ENCODE data around the gene GFRA1. TPM values are rescaled to one million over a fixed set of nuclear protein-coding genes. Genes with fewer than 3 reads are reported as not detected.

GFRA1 gene
- total RNA-seq, 1 experiment from 2014 or later: 0.30 TPM

DNA sequence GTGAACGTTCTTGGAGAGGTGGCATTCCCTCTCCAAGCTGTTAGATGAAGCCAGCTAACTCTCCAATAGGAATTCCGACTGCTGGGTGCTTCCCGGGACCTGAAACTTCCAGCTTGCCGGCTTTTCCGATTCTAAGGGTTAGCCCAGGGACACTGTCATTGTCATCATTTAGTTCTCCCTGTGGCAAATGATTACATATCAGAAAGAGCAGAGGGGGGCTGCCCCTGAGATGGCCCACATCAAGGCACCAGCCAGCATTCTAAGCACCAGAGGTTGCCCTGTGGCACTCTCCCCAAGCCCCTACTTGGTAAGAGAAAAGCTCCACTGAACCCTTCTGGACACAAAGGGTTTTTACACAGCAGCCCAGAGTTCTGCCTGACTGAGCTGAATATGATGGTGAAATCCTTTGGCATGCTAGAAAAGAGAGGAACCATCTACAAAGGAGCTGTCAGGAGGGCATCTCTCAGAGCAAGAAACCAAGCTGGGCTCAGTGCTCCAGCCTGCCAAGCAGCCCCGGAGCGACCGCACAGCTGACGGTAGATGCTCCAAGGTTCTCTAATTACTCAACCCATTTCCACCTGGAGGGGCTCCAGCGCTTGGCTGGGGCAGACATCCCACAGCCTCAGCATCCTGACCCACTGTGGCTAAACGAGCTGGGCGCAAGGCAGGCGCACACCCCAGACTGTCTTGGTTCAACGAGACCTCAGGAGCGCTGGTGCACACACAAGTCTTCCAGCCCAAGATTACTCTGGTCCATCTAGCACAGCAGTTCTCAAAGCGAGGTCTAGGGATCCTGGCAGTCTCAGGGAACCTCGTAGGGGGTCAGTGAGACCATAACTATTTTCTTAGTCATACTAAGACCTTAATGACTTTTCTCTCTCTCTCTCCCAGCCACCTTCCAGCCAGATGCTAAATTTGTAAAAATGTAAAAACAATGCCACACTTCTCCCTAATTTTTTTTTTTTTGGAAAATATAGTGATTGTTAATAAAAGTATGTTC is 160.5 kb downstream of the GFRA1 start:
- no peak for TF ChIP-seq CBX3 (IDR thresholded peaks at IDR 0.05; ENCODE audit: low read depth)
- RAD21 ChIA-PET (ENCODE audit: low non-redundant PET in 1 of 2, low total read pairs in 2 of 2, uncharacterized antibody in 2 of 2, unreplicated experiment in 2 of 2): no interaction called here
- H3K36me3 ChIP-seq (ENCODE audit: control insufficient read depth in 1 of 2, insufficient read depth in 2 of 2, low read length in 2 of 2): no peaks in the 10 kb centered on the region
- no peak overlapping the region for H2AFZ ChIP-seq (ENCODE audit: low read depth, low read length, poor library complexity, severe bottlenecking)
- no peaks in the 10 kb centered on the region for H3K9me3 ChIP-seq (ENCODE audit: control insufficient read depth in 1 of 2, insufficient read depth in 1 of 2, low read depth in 1 of 2, low read length in 2 of 2)
- H3K9ac ChIP-seq (ENCODE audit: low read length): no peak overlapping the region
- CTCF ChIA-PET: no interaction called here
- BruUV-seq (replicated peaks): no TSS peak
- DNase-seq (ENCODE audit: low read depth, low spot score): no peak
- intact Hi-C loops (cut with micrococcal nuclease): no loop called here
- H3K4me1 ChIP-seq (ENCODE audit: control insufficient read depth in 1 of 2, insufficient read depth in 2 of 2, low read length in 2 of 2): no peaks in the 10 kb centered on the region
- no peak overlapping the region for H3K4me2 ChIP-seq (ENCODE audit: low read length)
- no peak overlapping the region for H3K27ac ChIP-seq (ENCODE audit: low read depth, low read length)
- no peak for ATAC-seq
- no peaks in the 10 kb centered on the region; the same call in 1 of the 2 replicates for H3K27me3 ChIP-seq (ENCODE audit: insufficient read depth, low read length)
- H4K20me1 ChIP-seq (ENCODE audit: insufficient read depth): no peaks in the 10 kb centered on the region
- POLR2A ChIA-PET: no interaction called here
- no peaks in the 10 kb centered on the region for H3K79me2 ChIP-seq (ENCODE audit: insufficient read depth, low read length)
- H3K9me2 ChIP-seq (ENCODE audit: insufficient read depth): no peaks in the 10 kb centered on the region
- H3K4me3 ChIP-seq (replicated peaks in 1 of 2; ENCODE audit: low read depth in 1 of 2, low read length in 2 of 2): no peak overlapping the region

DNA sequence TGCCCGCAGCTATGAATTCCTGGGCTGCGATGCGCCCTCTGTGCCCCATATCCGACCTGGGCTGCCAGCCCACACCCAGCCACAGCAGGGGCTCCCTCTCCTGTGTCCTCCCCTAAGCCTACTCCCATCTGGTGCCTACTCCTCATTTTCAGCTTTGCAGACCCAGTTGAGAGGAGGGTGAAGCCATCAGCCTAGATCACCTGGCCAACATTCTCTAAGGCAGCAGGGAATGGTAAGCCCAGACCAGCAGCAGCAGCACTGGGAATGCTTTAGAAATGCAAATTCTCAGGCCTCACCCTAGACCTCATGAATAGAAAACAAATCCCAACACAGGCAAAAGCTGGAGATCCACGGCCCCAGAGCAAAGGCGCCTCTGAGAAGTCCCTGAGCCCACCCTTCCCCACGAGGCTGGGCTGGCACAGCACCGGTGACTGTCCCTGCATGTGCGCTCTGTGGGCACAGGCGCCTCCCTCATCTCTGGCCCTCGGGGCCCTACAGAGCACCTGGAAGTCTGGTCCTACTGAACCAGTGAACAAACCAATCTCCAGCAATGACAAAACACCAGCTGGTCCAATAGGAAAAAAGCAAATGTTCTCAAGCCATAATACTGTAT is 161.4 kb downstream of the GFRA1 start:
- CTCF ChIA-PET: no interaction called here
- POLR2A ChIA-PET: interaction anchor here (0.8 kb wide), 1 partner anchor 10 kb away, joined by 3 read pairs; no protein-coding TSS in a partner anchor

More for the DNA sequence above, 161.4 kb downstream of the GFRA1 start:
- intact Hi-C loops (cut with micrococcal nuclease): no loop called here
- Histone ChIP-seq H3K9me2 (ENCODE audit: insufficient read depth) (no peaks in the 10 kb centered on the region), H3K79me2 (ENCODE audit: insufficient read depth, low read length) (no peaks in the 10 kb centered on the region), H3K27ac (ENCODE audit: low read depth, low read length) (no peak overlapping the region), H3K4me1 (ENCODE audit: control insufficient read depth in 1 of 2, insufficient read depth in 2 of 2, low read length in 2 of 2) (no peaks in the 10 kb centered on the region), H3K9ac (ENCODE audit: low read length) (no peak overlapping the region), H2AFZ (ENCODE audit: low read depth, low read length, poor library complexity, severe bottlenecking) (no peak overlapping the region), H4K20me1 (ENCODE audit: insufficient read depth) (no peaks in the 10 kb centered on the region), H3K36me3 (ENCODE audit: control insufficient read depth in 1 of 2, insufficient read depth in 2 of 2, low read length in 2 of 2) (no peaks in the 10 kb centered on the region), H3K9me3 (ENCODE audit: control insufficient read depth in 1 of 2, insufficient read depth in 1 of 2, low read depth in 1 of 2, low read length in 2 of 2) (no peaks in the 10 kb centered on the region), H3K4me2 (ENCODE audit: low read length) (no peak overlapping the region), H3K4me3 (replicated peaks in 1 of 2; ENCODE audit: low read depth in 1 of 2, low read length in 2 of 2) (no peak overlapping the region), H3K27me3 (ENCODE audit: insufficient read depth, low read length) (peaks cover 5% of the 10 kb centered on the region)
- TF ChIP-seq POLR2A (IDR thresholded peaks at IDR 0.05; ENCODE audit: borderline replicate concordance, extremely low read depth, insufficient read depth, insufficient read length) (no peak), POLR2AphosphoS5 (IDR thresholded peaks at IDR 0.05; ENCODE audit: low read depth, low read length) (no peak), SP1 (IDR thresholded peaks at IDR 0.05; ENCODE audit: low read depth) (no peak), TCF7L2 (IDR thresholded peaks at IDR 0.05; ENCODE audit: borderline replicate concordance, extremely low read depth, insufficient read depth, insufficient read length) (no peak), ZFX (IDR thresholded peaks at IDR 0.05) (no peak), CBX3 (IDR thresholded peaks at IDR 0.05; ENCODE audit: low read depth) (no peak)
- TF ChIP-seq, protein P1, sequence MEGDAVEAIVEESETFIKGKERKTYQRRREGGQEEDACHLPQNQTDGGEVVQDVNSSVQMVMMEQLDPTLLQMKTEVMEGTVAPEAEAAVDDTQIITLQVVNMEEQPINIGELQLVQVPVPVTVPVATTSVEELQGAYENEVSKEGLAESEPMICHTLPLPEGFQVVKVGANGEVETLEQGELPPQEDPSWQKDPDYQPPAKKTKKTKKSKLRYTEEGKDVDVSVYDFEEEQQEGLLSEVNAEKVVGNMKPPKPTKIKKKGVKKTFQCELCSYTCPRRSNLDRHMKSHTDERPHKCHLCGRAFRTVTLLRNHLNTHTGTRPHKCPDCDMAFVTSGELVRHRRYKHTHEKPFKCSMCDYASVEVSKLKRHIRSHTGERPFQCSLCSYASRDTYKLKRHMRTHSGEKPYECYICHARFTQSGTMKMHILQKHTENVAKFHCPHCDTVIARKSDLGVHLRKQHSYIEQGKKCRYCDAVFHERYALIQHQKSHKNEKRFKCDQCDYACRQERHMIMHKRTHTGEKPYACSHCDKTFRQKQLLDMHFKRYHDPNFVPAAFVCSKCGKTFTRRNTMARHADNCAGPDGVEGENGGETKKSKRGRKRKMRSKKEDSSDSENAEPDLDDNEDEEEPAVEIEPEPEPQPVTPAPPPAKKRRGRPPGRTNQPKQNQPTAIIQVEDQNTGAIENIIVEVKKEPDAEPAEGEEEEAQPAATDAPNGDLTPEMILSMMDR (IDR thresholded peaks at IDR 0.05 in 2 of 3, conservative IDR thresholded peaks at IDR 0.05 in 1 of 3; ENCODE audit: borderline replicate concordance in 1 of 3, insufficient read depth in 1 of 3, low read depth in 2 of 3, low read length in 2 of 3): no peak
- no peak for ATAC-seq
- DNase-seq (ENCODE audit: low read depth, low spot score): no peak
- RAD21 ChIA-PET (ENCODE audit: low non-redundant PET in 1 of 2, low total read pairs in 2 of 2, uncharacterized antibody in 2 of 2, unreplicated experiment in 2 of 2): no interaction called here
- no TSS peak for BruUV-seq (replicated peaks)
